Measurements from ENCODE around the gene CCDC144A.
"Not testable (repeated sequence)": the region's sequence is repeated elsewhere in the genome, so short reads cannot be mapped to it uniquely, and the experiment has no call there.

The CCDC144A gene

GRCh38 chr17:16758177-16758576 is 68.1 kb downstream of the CCDC144A start:
- DNase-seq = not testable (repeated sequence)

- not testable (repeated sequence) for DNase-seq
These were observed 78.5 kb downstream of the CCDC144A start for GRCh38 chr17:16768290-16769175.

GRCh38 chr17:16772394-16773145 is 82.5 kb downstream of the CCDC144A start:
- not testable (repeated sequence) for DNase-seq

- DNase-seq = not testable (repeated sequence)
These were observed 83.1 kb downstream of the CCDC144A start for GRCh38 chr17:16773146-16773522.

GRCh38 chr17:16787851-16788250 is 97.8 kb downstream of the CCDC144A start:
- not testable (repeated sequence) for DNase-seq

- DNase-seq = not testable (repeated sequence)
These were observed 99.0 kb downstream of the CCDC144A start for GRCh38 chr17:16788889-16789536.

GRCh38 chr17:16789622-16790021 is 99.6 kb downstream of the CCDC144A start:
- DNase-seq = not testable (repeated sequence)

GRCh38 chr17:16790313-16790871 is 100.4 kb downstream of the CCDC144A start:
- DNase-seq = not testable (repeated sequence)

GRCh38 chr17:16794215-16794614 is 104.2 kb downstream of the CCDC144A start:
- not testable (repeated sequence) for DNase-seq

GRCh38 chr17:16795894-16796293 is 105.9 kb downstream of the CCDC144A start:
- not testable (repeated sequence) for DNase-seq

- DNase-seq = not testable (repeated sequence)
These were observed 114.8 kb downstream of the CCDC144A start for GRCh38 chr17:16804851-16805250.

- not testable (repeated sequence) for DNase-seq
These were observed 116.6 kb downstream of the CCDC144A start for GRCh38 chr17:16806599-16806998.

- DNase-seq = not testable (repeated sequence)
These were observed 117.6 kb downstream of the CCDC144A start for GRCh38 chr17:16807620-16808019.

- DNase-seq = not testable (repeated sequence)
These were observed 120.2 kb downstream of the CCDC144A start for GRCh38 chr17:16810236-16810635.

GRCh38 chr17:16812126-16812525 is 122.1 kb downstream of the CCDC144A start:
- DNase-seq = not testable (repeated sequence)

- no peak for DNase-seq
These were observed 124.4 kb downstream of the CCDC144A start for GRCh38 chr17:16814439-16814838.

GRCh38 chr17:16817201-16817600 is 127.2 kb downstream of the CCDC144A start:
- DNase-seq = no peak

GRCh38 chr17:16817940-16818339 is 127.9 kb downstream of the CCDC144A start:
- DNase-seq = not testable (repeated sequence)

- DNase-seq = no peak
These were observed 128.3 kb downstream of the CCDC144A start for GRCh38 chr17:16818340-16818739.

- DNase-seq = no peak
These were observed 129.0 kb downstream of the CCDC144A start for GRCh38 chr17:16818821-16819683.

GRCh38 chr17:16820161-16820877 is 130.3 kb downstream of the CCDC144A start:
- DNase-seq = no peak
